ENCODE data around the gene NRIP1. TPM values are rescaled to one million over a fixed set of nuclear protein-coding genes. Genes with fewer than 3 reads are reported as not detected.

NRIP1 gene
- total RNA-seq, 2 donors from 2014 or later: 49.5 to 89.3 TPM

- Histone ChIP-seq H3K27ac (no peak overlapping the region), H3K4me3 (no peak overlapping the region), H3K36me3 (no peaks in the 10 kb centered on the region), H3K9me3 (no peaks in the 10 kb centered on the region), H3K9ac (ENCODE audit: low read depth in 2 of 2, low read length in 2 of 2) (no peak overlapping the region), H3K4me1 (no peaks in the 10 kb centered on the region), H3K27me3 (no peaks in the 10 kb centered on the region)
- no peak for DNase-seq
- intact Hi-C loops (cut with DNase I): no loop called here
- no peak for TF ChIP-seq CTCF (IDR thresholded peaks at IDR 0.05)
These were observed 33.4 kb upstream of the NRIP1 start for GRCh38 chr21:15098181-15098580.

- H3K9ac ChIP-seq (ENCODE audit: low read depth in 2 of 2, low read length in 2 of 2): no peak overlapping the region
- no peaks in the 10 kb centered on the region for H3K27me3 ChIP-seq
- no peak for DNase-seq
- no peaks in the 10 kb centered on the region for H3K36me3 ChIP-seq
- TF ChIP-seq CTCF (IDR thresholded peaks at IDR 0.05): no peak
- H3K9me3 ChIP-seq: no peaks in the 10 kb centered on the region
- H3K4me1 ChIP-seq: no peaks in the 10 kb centered on the region
- no peak overlapping the region for H3K27ac ChIP-seq
- intact Hi-C loops (cut with DNase I): no loop called here
- H3K4me3 ChIP-seq: no peak overlapping the region
These were observed 32.8 kb upstream of the NRIP1 start for GRCh38 chr21:15097580-15097979.

DNA sequence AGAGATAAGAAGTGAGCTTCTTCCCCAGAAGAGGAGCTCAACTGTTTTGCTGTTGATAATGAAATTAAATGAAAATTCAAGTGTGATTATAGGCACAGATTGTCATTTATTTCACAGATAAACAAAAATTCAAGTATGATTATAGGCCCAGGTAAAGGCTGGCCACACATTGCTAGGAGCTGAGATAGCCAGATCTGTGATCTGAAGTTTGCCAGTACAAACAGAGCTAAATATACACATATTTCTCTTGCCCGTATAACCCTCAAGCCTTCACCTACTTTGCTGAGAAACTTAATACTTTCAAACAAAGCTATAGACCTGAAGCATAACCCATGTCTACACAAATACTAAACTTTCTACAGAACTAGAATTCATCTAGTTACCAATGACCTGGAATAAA is 31.3 kb upstream of the NRIP1 start:
- Histone ChIP-seq H3K27ac (no peak overlapping the region), H3K9me3 (no peaks in the 10 kb centered on the region), H3K27me3 (no peaks in the 10 kb centered on the region), H3K9ac (ENCODE audit: low read depth in 2 of 2, low read length in 2 of 2) (no peak overlapping the region), H3K36me3 (no peaks in the 10 kb centered on the region), H3K4me3 (no peak overlapping the region), H3K4me1 (no peaks in the 10 kb centered on the region)
- intact Hi-C loops (cut with DNase I): no loop called here
- DNase-seq: no peak
- TF ChIP-seq CTCF (IDR thresholded peaks at IDR 0.05): no peak

- no peak for DNase-seq
- H3K27me3 ChIP-seq: no peaks in the 10 kb centered on the region
- intact Hi-C loops (cut with DNase I): no loop called here
- H3K4me3 ChIP-seq: no peak overlapping the region
- no peaks in the 10 kb centered on the region for H3K36me3 ChIP-seq
- no peak for TF ChIP-seq CTCF (IDR thresholded peaks at IDR 0.05)
- H3K9ac ChIP-seq (ENCODE audit: low read depth in 2 of 2, low read length in 2 of 2): no peak overlapping the region
- no peak overlapping the region for H3K27ac ChIP-seq
- H3K9me3 ChIP-seq: no peaks in the 10 kb centered on the region
- no peaks in the 10 kb centered on the region for H3K4me1 ChIP-seq
These were observed 30.5 kb upstream of the NRIP1 start for GRCh38 chr21:15095326-15095725.

DNA sequence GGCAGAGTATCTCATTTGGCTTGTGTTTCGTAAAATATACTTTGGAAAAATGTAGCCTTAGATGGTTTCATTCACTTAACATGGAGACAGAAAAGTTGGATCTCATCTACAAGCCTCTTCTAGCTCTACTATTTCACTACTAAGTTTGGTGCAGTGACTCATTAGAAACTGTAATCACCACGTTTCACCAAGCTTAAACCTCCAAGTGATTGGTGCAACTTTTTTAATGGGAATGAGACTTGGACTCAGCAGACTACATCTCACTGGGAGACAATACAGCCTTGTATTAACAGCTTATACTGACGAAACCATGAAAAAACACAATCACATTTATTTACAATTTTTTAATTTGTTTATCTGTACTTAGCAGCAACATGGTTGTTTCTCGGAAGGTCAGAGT is 29.9 kb upstream of the NRIP1 start:
- DNase-seq: no peak
- no peak overlapping the region for H3K9ac ChIP-seq (ENCODE audit: low read depth in 2 of 2, low read length in 2 of 2)
- H3K4me3 ChIP-seq: no peak overlapping the region
- no peaks in the 10 kb centered on the region for H3K9me3 ChIP-seq
- intact Hi-C loops (cut with DNase I): no loop called here
- H3K27ac ChIP-seq: no peak overlapping the region
- H3K36me3 ChIP-seq: no peaks in the 10 kb centered on the region
- TF ChIP-seq CTCF (IDR thresholded peaks at IDR 0.05): no peak
- no peaks in the 10 kb centered on the region for H3K27me3 ChIP-seq
- no peaks in the 10 kb centered on the region for H3K4me1 ChIP-seq

- intact Hi-C loops (cut with DNase I): no loop called here
- H3K36me3 ChIP-seq: no peaks in the 10 kb centered on the region
- no peak for TF ChIP-seq CTCF (IDR thresholded peaks at IDR 0.05)
- H3K9me3 ChIP-seq: no peaks in the 10 kb centered on the region
- no peak overlapping the region for H3K4me3 ChIP-seq
- no peaks in the 10 kb centered on the region for H3K27me3 ChIP-seq
- no peak overlapping the region for H3K9ac ChIP-seq (ENCODE audit: low read depth in 2 of 2, low read length in 2 of 2)
- H3K27ac ChIP-seq: no peak overlapping the region
- H3K4me1 ChIP-seq: no peaks in the 10 kb centered on the region
- no peak for DNase-seq
These were observed 28.4 kb upstream of the NRIP1 start for GRCh38 chr21:15093216-15093615.

Data from colonic mucosa (tissue), 4 donors.